ENCODE results near the gene SPNS3.

DNA sequence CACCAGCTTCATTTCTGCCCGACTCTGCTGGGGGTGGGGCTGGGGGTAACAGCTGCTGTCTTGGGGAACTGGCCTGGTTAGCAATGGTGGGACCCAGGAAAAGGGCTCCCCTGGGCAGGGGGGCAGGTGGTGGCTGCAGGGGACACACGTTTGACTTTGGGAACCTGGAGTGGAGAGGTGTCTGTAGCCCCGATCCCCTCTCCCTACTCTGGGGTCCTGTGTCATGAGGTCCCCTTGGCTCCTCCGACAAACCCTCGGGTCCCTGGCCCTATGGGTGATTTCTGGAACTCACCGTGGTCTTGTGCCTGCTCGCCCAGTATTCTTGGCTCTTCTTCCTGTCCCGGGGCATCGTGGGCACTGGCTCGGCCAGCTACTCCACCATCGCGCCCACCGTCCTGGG, 12.0 kb downstream of the SPNS3 start:
- no peak for TF ChIP-seq POLR2A (IDR thresholded peaks at IDR 0.05)
- no peak for TF ChIP-seq CTCF (IDR thresholded peaks at IDR 0.05 in 4 of 5, conservative IDR thresholded peaks at IDR 0.05 in 1 of 5)

Measured in gastrocnemius medialis (tissue), 4 donors.